Lower leg skin (tissue), 3 donors: ENCODE data around the gene BCL3.

Experiments
- CTCF ChIP-seq, 3 donors: fragments of 450-650 bp; IDR thresholded peaks; one replicate each; pipeline ENCODE4 v1.5.1; 2016; ENCODE audit warnings: antibody characterized with exemption in 3 of 3, mild to moderate bottlenecking in 3 of 3, moderate library complexity in 2 of 3
- POLR2A ChIP-seq, 2 donors: fragments of 450-650 bp; IDR thresholded peaks; one replicate each; pipeline ENCODE4 v1.6.1; 2016 to 2017; ENCODE audit warnings: antibody characterized with exemption in 2 of 2, mild to moderate bottlenecking in 1 of 2, moderate library complexity in 1 of 2

DNA sequence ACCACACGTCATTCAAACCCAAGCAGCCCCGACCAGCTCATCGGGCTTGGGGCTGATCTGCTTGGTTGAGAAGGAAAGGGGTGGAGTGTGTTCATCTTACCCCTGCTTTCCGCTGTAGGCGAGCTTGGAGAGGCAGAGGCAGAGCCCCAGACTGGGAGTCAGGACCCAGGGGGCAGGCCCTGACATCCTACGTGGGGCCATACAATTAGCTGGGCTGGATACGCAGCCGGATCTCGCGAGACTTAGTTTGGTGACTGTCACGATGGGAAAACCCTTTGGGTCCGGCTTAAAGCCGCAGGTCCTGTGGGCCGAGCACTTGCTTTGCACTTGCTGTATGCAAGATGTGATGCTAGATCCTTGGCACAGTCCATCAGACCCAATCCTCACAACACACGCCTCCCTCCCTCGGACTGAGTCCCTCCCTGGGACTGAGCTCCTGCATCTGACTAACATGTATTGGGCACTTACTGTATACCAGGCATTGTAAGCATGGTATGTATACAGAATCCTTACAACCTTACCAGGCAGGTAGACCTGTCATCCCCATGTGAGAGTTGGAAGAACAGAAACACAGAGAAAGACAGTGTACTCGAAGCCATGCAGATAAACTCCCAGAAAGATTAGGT is 45.8 kb upstream of the BCL3 start:
- TF ChIP-seq CTCF (IDR thresholded peaks at IDR 0.05): no peak
- TF ChIP-seq POLR2A (IDR thresholded peaks at IDR 0.05): no peak
